Measurements from ENCODE around the gene JMJD4.
A peak's percentile ranks its signal among the peaks of the same experiment; 100 is the strongest.

Gene JMJD4, protein sequence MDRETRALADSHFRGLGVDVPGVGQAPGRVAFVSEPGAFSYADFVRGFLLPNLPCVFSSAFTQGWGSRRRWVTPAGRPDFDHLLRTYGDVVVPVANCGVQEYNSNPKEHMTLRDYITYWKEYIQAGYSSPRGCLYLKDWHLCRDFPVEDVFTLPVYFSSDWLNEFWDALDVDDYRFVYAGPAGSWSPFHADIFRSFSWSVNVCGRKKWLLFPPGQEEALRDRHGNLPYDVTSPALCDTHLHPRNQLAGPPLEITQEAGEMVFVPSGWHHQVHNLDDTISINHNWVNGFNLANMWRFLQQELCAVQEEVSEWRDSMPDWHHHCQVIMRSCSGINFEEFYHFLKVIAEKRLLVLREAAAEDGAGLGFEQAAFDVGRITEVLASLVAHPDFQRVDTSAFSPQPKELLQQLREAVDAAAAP

GRCh38 chr1:227734856-227735538, at the start of gene JMJD4, which contains the start of gene SNAP47:
Gene JMJD4, minus strand, starts transcription at chr1:227735302. Its CDS starts 29 bp downstream, at chr1:227735273.
Gene SNAP47, plus strand, starts transcription at chr1:227735435. Its CDS starts 12,302 bp downstream, at chr1:227747737.
- peak; percentile 94 for DNase-seq (ENCODE audit: low spot score)

DNA sequence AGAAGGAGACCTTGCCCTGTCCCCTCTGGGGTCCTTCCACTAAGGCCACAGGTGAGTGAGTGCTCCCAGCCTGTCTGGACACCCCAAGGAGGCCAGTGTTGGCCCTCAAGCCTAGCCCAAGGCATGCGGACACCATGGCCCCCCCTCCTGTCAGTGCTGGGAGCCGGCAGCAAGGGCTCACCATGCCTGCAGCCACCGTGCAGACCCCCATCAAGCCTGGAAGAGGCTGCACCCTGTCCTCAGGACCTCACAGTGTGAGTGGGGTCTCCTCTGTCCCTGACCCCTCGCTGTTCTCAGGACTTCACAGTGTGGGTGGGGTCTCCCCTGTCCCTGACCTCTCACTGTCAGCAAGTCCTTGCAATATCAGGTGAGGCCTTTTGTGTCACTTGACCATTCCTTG, 47.1 kb upstream of the JMJD4 start:
- DNase-seq (ENCODE audit: low spot score): no peak

GRCh38 chr1:227781314-227781930, 46.3 kb upstream of the JMJD4 start:
- no peak for DNase-seq (ENCODE audit: low spot score)

DNA sequence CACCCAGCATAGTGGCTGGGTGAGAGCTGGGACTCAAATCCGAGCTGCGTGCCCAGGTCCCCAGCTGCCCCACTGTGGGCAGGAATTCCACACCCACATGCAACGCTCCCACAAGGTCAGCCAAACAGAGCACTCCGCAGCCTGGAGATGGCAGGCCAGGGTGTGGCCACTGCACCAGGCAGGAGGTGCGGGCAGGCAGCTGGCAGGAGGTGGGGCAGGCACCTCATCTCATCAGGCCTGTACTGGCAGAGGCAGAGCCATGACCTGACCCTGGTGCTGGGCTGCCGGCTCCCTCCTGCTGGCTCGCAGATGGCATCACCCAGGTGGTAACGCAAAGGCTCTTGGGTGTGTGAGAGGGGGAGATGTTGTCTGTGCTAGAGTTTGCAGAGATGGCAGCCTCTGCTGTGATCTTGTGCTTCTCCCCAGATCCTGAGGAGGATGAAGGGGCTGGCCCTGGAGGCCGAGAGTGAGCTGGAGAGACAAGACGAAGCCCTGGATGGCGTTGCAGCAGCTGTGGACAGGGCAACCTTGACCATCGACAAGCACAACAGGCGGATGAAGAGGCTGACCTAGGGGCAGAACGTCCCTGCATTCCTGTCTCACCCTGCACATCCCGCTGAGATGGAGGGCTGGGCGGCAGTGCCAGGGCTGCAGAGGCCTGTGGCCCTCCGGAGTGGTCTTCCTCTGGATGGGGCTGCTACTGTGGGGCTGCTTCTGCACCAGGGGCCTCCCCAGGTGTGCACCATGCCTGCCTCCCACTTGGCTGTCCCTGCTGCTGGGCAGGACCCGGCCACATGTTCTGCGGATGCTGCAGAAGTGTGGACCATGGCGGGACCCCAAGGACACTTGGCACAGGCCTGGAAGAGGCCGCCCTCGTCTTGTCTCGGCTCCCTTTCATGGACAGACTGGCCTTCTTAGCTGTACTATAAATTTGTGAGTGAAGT, 45.3 kb upstream of the JMJD4 start:
- no peak for DNase-seq (ENCODE audit: low spot score)

DNA sequence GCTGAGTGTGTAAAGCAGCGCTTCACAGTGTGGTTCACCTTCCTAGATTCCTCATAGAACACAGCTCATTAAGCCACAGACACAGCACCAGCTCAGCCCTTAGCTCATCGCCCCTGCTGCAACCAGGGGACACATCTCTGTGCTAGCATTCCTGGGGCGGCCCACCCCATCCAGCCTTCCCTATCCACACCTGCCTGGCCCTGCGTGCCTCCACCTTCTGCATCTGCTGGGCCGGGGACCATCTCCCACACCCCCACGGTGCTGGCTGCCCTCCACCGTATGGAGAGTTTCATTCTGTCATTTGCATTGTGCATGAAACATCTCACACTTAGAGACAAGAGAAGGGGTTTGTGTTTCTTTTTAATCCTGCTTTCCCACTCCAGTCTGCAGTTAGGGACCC, 44.6 kb upstream of the JMJD4 start:
- DNase-seq (ENCODE audit: low spot score): no peak

DNA sequence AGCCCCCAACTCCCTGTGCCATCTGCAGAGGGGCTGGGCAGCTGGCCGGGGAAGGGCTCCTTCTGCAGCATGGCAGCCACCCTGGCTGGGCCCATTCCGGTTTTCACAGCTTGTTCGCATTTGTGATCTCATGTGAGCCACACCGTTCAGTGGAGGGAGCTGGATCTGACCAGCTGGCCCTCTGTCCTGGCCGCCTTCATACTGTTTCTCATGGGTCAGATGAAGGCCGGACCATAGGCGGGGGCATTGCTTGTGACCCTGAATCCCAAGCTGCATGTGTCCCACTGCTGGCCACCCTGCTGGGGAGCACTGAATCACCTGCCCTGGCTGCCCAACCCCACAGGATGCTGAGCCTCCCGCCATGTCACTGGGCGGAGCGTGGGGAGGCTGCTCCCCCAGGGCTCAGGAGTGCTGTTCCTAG, 43.9 kb upstream of the JMJD4 start:
- no peak for DNase-seq (ENCODE audit: low spot score)

DNA sequence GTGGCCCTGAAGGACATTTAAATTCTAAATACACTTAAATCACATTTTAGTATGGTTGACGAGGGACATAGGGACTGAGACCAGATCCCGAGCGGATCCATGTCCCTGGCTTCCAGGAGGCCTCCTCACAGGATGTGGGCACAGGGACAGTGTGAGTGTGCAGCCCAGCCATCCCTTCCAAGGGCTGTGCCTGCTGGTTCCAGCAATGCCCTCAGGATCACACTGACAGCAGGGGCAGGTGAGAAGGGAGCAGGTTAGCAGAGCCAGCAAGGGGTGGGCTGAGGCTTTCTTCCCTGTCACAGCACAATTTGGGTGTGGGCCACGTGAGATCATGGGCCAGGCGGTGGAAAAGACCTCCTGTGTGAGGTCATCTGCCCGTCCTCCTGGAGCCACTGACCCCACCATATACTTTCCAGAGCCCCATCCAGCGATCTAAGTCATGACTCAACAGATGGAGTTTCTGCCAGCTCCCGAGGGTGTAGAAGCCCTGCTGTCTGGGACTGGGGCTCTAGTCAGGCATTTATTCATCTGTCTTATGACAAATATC, 43.4 kb upstream of the JMJD4 start:
- DNase-seq (ENCODE audit: low spot score): peak; percentile 69

DNA sequence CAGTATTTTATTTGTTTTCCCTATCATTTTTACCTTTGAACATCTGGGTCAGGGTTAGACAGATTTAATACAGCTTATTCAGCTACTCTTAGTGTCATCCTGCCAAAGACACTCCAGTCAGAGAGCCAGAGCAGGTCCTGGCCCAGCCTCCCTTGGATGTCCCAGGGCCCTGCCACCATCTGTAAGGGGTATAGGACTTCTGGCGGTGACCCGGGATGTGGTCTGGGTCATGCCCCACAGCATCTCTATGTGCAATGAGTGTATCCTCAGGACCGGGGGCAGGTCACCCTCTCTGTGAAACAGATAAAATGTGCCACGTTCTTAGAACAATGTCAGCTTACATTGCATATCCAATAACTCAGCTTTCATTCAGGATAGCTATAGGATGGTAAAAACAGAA, 42.5 kb upstream of the JMJD4 start:
- no peak for DNase-seq (ENCODE audit: low spot score)

DNA sequence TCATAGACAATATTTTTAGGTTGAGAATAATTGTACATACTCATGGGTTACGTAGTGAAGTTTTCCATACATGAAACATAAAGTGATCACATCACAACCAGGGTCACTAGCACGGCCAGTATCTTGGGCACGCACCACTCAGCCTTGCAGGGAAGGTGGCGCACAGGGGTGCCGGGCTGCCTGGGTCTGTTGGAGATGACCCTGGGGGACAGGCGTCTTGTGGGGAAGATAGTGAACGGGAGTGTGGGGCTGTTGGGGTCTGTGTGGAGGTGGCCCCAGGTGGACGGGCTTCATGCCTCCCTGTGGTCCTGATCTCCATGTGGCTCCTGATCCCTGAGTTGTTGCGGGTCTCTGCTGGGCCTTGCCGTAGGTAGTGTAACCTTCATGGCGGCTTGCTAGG, 42.1 kb upstream of the JMJD4 start:
- DNase-seq (ENCODE audit: low spot score): no peak

GRCh38 chr1:227776331-227776771, 41.2 kb upstream of the JMJD4 start:
- DNase-seq (ENCODE audit: low spot score): peak; percentile 67

GRCh38 chr1:227775841-227776240, 40.7 kb upstream of the JMJD4 start:
- peak; percentile 28 for DNase-seq (ENCODE audit: low spot score)

- no peak for DNase-seq (ENCODE audit: low spot score)
Measured at GRCh38 chr1:227774821-227775661, 39.9 kb upstream of the JMJD4 start.

DNA sequence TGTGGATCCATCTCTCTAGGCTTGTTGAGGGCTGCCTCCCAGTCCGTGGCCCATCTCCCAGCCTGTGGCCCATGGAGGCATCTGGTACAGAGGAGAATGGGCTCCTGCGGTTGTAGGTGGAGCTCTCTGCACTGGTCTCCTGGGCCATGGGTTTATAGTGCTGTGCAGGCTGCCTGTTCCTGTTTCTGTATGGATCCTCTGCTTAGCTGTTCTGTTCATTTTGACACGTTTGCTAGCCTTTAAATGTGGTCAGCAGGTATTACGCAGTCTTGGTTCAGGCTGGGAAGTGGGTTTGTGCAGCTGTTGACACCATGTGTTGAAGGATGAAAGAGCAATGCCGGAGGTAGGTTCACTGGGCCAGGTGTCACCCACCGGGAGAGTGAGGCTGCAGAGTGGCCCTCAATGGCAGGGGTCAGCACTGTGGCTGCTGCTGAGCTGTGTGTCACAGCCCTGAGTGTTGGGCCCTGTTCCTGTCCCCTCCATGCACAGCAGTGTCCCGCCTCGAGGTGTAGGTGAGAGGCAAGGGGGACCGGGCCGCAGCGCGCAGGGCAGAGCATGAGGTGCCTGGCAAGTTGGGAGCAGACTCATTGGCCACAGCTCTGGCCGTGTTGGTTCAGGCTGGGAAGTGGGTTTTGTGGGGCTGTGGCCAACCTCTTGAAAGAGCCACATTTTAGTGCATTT, 39.1 kb upstream of the JMJD4 start:
- no peak for DNase-seq (ENCODE audit: low spot score)

DNA sequence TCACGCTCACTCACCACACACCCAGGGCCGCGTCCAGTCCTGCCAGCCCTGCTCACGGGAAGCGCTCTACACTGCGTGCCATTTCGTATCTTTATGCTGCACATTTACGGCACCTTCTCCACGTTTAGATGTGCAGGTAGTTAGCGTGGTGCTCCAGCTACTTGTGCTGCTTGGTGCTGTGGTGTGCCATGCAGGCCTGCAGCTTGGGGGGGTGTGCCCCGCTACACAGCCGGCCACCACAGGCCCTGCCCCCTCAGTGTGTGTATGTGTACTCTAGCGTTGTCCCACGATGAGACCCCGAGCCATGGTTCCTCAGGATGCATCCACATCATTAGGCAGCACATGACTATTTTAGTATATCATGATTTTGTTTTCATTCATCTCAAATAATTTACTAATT, 38.5 kb upstream of the JMJD4 start:
- no peak for DNase-seq (ENCODE audit: low spot score)

DNA sequence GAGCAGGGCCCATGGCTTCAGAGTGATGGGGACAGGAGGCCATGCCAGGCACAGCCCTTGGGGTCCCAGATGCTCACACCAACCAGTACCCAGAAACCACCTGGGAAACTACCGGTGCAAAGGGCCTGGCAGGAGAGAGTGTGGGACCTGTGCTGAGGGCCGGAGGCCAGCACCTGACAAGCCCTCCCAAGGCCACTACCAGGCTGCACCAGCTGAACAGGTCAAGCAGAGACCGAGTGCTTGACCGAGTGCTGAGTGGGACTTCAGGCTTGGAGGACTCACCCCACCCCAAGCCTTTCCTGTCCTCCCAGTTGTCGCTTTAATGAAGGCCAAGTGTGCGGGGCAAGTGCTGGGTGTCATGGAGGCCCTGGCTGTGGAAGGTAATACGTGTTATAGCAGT, 36.7 kb upstream of the JMJD4 start:
- no peak for DNase-seq (ENCODE audit: low spot score)

DNA sequence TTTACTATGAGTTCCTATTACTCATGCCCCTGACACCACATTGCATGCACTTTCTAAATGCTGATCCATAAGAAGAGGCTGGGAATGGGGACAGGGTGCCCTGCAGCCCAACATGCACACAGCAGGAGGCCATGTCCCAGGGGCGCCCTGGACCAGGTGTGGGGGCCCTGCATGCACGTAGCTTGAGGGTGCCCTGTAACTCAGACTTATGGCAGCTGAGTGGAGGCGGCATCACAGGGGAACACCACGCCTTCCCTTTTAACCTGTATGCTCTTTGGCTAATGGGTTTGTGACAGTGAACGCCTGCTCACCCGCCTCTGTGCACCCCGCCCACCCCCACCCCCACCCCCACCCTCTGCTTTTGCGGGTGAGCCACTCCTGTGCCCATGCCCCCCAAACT, 36.2 kb upstream of the JMJD4 start:
- no peak for DNase-seq (ENCODE audit: low spot score)

GRCh38 chr1:227770812-227771211, 35.7 kb upstream of the JMJD4 start:
- no peak for DNase-seq (ENCODE audit: low spot score)

DNA sequence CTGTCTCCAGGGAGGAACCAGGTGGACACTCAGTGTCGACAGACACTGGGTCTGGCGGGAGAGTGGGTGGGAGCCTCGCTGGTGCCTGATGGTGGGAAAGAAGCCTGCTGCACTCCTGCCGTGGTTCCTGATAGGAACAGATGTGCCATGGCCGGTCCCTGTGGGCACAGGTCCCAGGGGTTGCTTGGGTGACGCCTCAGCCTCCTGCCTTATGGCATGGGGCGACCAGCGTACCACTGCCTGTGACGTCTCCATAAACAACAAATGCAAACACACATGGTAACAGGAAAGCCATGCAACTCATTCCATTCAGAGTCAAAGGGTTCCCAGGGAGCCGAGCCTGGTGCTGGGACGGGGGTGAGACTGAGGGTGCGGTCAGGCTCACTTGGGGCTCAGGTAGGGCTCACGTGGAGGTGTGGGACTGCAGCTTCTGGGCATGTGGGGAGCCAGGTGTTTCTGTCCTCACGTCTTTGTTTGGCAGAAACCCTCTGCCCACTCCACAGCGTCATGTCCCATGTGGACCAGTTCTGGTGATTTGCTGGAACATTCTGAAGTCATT, 34.9 kb upstream of the JMJD4 start:
- DNase-seq (ENCODE audit: low spot score): no peak
